PFSK-1 (cell line): ENCODE results near the gene YJU2.

Experiments
- SIN3A ChIP-seq: IDR thresholded peaks from 2 replicates; pipeline ENCODE4 v1.6.1; 2012; ENCODE audit warnings: mild to moderate bottlenecking, low read length, moderate library complexity, borderline replicate concordance; ENCODE audit not compliant: insufficient read depth
- TAF1 ChIP-seq: IDR thresholded peaks from 2 replicates; pipeline ENCODE4 v1.6.1; 2012; ENCODE audit warnings: low read length, control low read depth, borderline replicate concordance; ENCODE audit not compliant: insufficient read depth
- TF ChIP-seq, protein P1 (sequence below), 2 experiments: IDR thresholded peaks; 2 replicates each; pipeline versions ENCODE4 v1.6.1 to v1.8.0; 2011 to 2012; ENCODE audit warnings: low read depth in 2 of 2, low read length in 2 of 2, control low read depth in 1 of 2, inconsistent platforms in 1 of 2, mild to moderate bottlenecking in 1 of 2, moderate library complexity in 1 of 2; ENCODE audit not compliant: insufficient read depth in 1 of 2

DNA sequence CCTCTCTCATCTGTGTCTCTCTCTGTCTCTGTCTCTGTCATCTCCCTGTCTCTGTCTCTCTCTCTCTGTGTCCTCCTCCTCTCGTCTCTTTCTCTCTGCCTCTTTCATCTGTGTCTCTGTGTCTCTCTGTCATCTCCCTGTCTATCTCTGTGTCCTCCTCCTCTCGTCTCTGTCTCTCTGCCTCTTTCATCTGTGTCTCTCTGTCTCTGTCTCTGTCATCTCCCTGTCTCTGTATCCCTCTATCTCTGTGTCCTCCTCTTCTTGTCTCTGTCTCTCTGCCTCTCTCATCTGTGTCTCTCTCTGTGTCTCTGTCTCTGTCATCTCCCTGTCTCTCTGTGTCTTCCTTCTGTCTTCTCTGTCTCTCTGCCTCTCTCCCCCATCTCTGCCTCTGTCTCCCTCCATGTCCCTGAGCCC is 18.1 kb upstream of the YJU2 start:
- TF ChIP-seq TAF1 (no peak), SIN3A (no peak)
- TF ChIP-seq, protein P1, sequence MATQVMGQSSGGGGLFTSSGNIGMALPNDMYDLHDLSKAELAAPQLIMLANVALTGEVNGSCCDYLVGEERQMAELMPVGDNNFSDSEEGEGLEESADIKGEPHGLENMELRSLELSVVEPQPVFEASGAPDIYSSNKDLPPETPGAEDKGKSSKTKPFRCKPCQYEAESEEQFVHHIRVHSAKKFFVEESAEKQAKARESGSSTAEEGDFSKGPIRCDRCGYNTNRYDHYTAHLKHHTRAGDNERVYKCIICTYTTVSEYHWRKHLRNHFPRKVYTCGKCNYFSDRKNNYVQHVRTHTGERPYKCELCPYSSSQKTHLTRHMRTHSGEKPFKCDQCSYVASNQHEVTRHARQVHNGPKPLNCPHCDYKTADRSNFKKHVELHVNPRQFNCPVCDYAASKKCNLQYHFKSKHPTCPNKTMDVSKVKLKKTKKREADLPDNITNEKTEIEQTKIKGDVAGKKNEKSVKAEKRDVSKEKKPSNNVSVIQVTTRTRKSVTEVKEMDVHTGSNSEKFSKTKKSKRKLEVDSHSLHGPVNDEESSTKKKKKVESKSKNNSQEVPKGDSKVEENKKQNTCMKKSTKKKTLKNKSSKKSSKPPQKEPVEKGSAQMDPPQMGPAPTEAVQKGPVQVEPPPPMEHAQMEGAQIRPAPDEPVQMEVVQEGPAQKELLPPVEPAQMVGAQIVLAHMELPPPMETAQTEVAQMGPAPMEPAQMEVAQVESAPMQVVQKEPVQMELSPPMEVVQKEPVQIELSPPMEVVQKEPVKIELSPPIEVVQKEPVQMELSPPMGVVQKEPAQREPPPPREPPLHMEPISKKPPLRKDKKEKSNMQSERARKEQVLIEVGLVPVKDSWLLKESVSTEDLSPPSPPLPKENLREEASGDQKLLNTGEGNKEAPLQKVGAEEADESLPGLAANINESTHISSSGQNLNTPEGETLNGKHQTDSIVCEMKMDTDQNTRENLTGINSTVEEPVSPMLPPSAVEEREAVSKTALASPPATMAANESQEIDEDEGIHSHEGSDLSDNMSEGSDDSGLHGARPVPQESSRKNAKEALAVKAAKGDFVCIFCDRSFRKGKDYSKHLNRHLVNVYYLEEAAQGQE (IDR thresholded peaks at IDR 0.05; ENCODE audit: insufficient read depth in 1 of 2, low read depth in 2 of 2, low read length in 2 of 2) = no peak
